HG02981 (cell line): ENCODE measurements around the gene VPS52.

Source experiments
- ATAC-seq: cut with Tn5 transposase; IDR thresholded peaks from one replicate; pipeline ENCODE4 v1.9.1; 2021; ENCODE audit warnings: mild to moderate bottlenecking, moderate library complexity; ENCODE audit not compliant: unreplicated experiment

Gene VPS52

DNA sequence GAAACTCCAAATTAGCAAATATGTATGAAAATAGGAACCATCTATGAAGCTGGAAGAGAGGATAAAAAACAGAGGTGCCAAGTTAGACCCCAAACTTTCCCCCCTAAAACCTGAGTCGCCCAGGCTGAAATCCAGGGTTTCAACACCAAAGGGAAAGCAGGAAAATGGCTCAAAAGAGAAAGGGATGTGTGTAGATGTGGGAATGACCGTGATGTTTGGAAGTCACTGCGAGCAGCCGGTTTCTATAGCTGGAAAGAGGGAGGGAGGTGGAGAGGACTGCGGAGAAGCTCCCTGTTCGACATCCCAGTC, 58.9 kb downstream of the VPS52 start:
- ATAC-seq, result no peak

GRCh38 chr6:33211666-33212422, 59.8 kb downstream of the VPS52 start:
- ATAC-seq, result no peak

DNA sequence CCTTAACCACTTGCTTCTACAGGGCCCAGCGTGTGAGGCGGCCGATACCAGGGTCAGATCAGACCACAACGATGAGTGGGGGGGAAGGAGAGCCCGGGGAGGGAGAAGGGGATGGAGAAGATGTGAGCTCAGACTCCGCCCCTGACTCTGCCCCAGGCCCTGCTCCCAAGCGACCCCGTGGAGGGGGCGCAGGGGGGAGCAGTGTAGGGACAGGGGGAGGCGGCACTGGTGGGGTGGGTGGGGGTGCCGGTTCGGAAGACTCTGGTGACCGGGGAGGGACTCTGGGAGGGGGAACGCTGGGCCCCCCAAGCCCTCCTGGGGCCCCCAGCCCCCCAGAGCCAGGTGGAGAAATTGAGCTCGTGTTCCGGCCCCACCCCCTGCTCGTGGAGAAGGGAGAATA, 60.5 kb downstream of the VPS52 start:
- no peak for ATAC-seq

DNA sequence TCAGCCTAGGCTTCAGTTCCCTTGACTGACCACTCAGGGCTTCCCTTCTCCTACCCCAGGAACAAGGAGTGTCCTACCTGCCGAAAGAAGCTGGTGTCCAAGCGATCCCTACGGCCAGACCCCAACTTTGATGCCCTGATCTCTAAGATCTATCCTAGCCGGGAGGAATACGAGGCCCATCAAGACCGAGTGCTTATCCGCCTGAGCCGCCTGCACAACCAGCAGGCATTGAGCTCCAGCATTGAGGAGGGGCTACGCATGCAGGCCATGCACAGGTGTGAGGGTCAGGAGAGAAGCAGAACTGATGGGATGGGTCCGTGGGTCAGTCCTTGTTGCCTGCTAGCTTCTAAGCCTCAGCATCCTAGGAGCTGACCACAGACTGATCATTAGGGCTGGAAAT, 61.8 kb downstream of the VPS52 start:
- ATAC-seq, result no peak

DNA sequence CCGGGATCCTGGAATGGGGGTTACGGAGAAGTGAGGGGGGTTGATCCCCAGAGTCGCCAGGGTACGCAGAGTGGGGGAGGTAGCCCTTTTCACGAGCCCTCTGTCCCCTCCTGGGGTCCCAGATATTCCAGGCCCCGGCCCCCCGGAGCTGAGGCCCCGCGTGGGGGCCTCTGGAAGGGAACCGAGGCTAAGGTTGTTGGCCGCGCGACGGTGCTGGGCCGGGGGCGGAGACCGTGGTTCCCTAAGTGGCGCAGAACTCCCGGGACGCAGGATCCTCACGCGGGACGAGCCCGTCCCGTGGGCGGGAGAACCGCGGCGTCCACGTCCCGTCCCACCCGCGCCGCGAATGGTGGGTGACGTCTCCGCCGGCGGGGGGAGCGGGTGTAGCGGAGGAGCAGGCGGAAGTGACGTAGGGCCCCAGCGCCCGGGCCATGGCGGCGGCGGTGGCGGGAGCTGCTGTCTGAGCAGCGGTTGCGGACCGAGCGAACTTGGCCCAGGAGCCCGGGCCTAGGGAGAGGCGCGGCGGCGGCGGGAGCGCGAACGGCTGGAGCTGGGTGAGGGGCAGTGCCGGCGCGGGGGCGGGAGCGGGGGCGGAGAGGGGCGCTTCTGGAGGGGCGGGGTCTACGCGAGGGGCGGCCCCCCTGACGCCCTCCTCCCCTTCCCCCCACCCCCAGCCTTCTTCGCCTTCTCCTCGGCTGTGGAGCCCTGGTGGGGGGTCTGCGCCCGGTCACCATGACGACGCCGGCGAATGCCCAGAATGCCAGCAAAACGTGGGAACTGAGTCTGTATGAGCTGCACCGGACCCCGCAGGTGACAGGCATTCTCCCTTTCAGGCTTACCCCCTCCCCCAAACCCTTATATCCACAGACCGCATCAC, 63.3 kb downstream of the VPS52 start, which contains the start of gene RING1:
Gene RING1, plus strand, starts transcription at position 410 of the 877 bp plus-strand sequence. Its CDS starts 323 bp downstream, at position 733.
- no peak for ATAC-seq

GRCh38 chr6:33207552-33208090, 64.1 kb downstream of the VPS52 start:
- ATAC-seq, result no peak

DNA sequence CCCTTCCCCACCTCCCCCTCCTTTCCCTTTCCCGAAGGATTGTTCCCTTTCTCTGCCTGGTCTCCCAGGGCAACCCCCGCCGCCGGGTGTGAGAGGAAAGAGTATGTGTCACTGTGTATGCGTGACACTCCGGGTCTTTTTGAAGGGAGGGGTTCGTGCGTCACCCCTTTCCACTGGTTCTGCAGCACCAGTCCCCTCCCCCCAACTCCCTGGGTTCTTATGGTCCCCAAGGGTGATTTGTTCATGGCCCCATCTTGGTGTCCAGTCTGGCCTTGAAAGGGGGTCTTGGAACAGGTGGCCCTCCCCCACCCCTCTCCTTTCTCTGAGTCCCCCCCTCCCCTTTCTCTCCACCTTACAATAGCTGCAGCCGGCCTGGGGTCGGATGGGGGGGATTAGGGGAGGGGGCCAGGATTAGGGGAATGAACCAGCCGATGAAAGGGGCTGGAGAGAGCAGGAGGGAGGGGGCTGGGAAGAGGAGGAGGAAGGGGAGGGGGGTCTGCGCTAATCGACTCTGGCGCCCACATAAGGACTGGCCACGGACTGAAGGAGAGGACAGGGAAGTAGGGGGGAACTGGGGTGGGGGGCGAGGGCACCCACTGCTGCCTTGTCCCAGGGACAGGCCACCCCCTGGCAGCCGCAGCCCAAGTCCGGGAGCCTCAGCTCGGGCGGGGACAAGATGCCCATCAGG, 64.7 kb downstream of the VPS52 start:
- ATAC-seq, result no peak

GRCh38 chr6:33206027-33206863, 65.4 kb downstream of the VPS52 start:
- no peak for ATAC-seq

DNA sequence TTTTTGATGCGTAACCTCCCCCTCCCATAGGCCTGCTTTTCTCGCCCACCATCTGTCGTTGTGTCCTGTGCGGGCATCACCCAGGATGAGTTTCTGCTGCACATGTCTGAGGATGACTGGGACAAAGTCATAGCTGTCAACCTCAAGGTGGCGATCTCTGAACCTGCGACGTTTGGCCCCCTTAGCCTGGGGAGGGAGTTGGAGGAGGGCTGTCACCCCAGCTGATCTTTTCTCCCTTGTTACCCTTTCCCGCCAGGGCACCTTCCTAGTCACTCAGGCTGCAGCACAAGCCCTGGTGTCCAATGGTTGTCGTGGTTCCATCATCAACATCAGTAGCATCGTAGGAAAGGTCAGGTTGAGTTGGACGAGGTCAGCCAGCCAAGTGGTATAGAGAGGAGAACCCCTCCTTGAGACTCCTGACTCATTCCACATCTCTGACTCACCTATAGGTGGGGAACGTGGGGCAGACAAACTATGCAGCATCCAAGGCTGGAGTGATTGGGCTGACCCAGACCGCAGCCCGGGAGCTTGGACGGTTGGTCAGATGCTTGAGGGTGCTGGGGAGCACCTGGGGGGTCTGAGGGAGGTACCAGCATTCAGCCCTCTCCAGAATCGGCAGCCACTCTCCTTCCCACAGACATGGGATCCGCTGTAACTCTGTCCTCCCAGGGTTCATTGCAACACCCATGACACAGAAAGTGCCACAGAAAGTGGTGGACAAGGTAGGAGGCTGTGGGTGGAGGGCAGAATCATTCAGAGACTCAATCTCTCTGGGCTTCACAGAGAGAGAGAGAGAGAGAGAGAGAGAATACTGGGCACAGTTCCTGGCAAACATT, 66.3 kb downstream of the VPS52 start:
- ATAC-seq, result no peak

- peak; percentile 40 for ATAC-seq
These were observed 67.1 kb downstream of the VPS52 start, which contains the start of gene HSD17B8 for GRCh38 chr6:33204415-33205190. Gene HSD17B8 (plus strand): TSS chr6:33204655. CDS start chr6:33204669, 14 bp downstream.

- ATAC-seq, result no peak
These were observed 67.6 kb downstream of the VPS52 start for GRCh38 chr6:33204165-33204414.

GRCh38 chr6:33203443-33204164, 68.1 kb downstream of the VPS52 start:
- ATAC-seq, result no peak

GRCh38 chr6:33202799-33203198, 68.9 kb downstream of the VPS52 start:
- no peak for ATAC-seq

- no peak for ATAC-seq
These were observed 69.7 kb downstream of the VPS52 start for GRCh38 chr6:33201935-33202334.

GRCh38 chr6:33201147-33201545, 70.5 kb downstream of the VPS52 start:
- no peak for ATAC-seq
